Endothelial cell of umbilical vein (primary cell): ENCODE measurements around the gene DPYD. TPM values are rescaled to one million over a fixed set of nuclear protein-coding genes. Genes with fewer than 3 reads are reported as not detected.

Experiments used
- BruUV-seq: library from RNA; stranded (reverse); fragments of 400-500 nt; replicated peaks from 2 replicates; lab custom pipeline; 2021; lab: Mats Ljungman, UMichigan
- CTCF ChIA-PET: fragments of 300-600, 350-600 bp; sonication (Branson Sonifier 250); formaldehyde crosslinking; loops from one replicate; lab custom pipeline; 2021; ENCODE audit warnings: antibody characterized with exemption, inconsistent platforms; lab: Charles Lee
- POLR2A ChIA-PET: fragments of 300-600, 350-600 bp; sonication (Branson Sonifier 250); formaldehyde crosslinking; loops from one replicate; lab custom pipeline; 2021; ENCODE audit warnings: antibody characterized with exemption, inconsistent platforms; lab: Charles Lee
- DNase-seq: peaks from one replicate; pipeline ENCODE4 v3.0.0-alpha.2; 2011; ENCODE audit warnings: low read depth, low spot score
- FAIRE-seq: peaks from 2 replicates; lab custom pipeline; 2011; peaks lifted over from hg19 to GRCh38; lab: Jason Lieb, UNC
- H2AFZ ChIP-seq: 2 replicates; pipeline ENCODE4 v1.6.0; 2012; ENCODE audit warnings: low read depth, low read length, control low read depth, inconsistent platforms
- H3K27ac ChIP-seq: 2 replicates; pipeline ENCODE4 v1.5.1; 2011; ENCODE audit warnings: low read depth, mild to moderate bottlenecking, control low read depth, low read length, moderate library complexity; ENCODE audit not compliant: insufficient read depth
- H3K27me3 ChIP-seq, 2 experiments: 2 replicates each; pipeline versions ENCODE4 v1.6.0 to v1.6.1; 2011; ENCODE audit warnings: low read length in 2 of 2, mixed read lengths in 1 of 2; ENCODE audit not compliant: control insufficient read depth in 2 of 2, insufficient read depth in 2 of 2
- H3K36me3 ChIP-seq, 2 experiments: 2 replicates in 1 of 2; 3 replicates in 1 of 2; pipeline ENCODE4 v1.5.1; 2011; ENCODE audit warnings: low read length in 2 of 2, mild to moderate bottlenecking in 1 of 2, moderate library complexity in 1 of 2; ENCODE audit not compliant: control insufficient read depth in 2 of 2, insufficient read depth in 2 of 2; ENCODE audit errors: extremely low read depth in 1 of 2
- H3K4me1 ChIP-seq: 3 replicates; pipeline ENCODE4 v1.5.1; 2011; ENCODE audit warnings: mild to moderate bottlenecking, low read length; ENCODE audit not compliant: control insufficient read depth, insufficient read depth; ENCODE audit errors: extremely low read depth
- H3K4me2 ChIP-seq: 2 replicates; pipeline ENCODE4 v1.6.1; 2011; ENCODE audit warnings: low read length, control low read depth, mixed read lengths; ENCODE audit not compliant: insufficient read depth
- H3K4me3 ChIP-seq, 3 experiments: fragments of 200-600 bp in 1 of 3; sonication (generic), shearing (Covaris generic) in 1 of 3; replicated peaks in 1 of 3; 2 replicates each; pipeline ENCODE4 v1.5.1; 2011 to 2016; ENCODE audit warnings: control low read depth in 3 of 3, low read length in 3 of 3, mild to moderate bottlenecking in 2 of 3, inconsistent platforms in 1 of 3, low read depth in 1 of 3, moderate library complexity in 1 of 3; ENCODE audit not compliant: insufficient read depth in 1 of 3
- H3K79me2 ChIP-seq: 2 replicates; pipeline ENCODE4 v1.6.0; 2012; ENCODE audit warnings: low read length, inconsistent platforms; ENCODE audit not compliant: control insufficient read depth, insufficient read depth
- H3K9ac ChIP-seq: replicated peaks from 2 replicates; pipeline ENCODE3; 2011; ENCODE audit warnings: low read length, control low read depth; ENCODE audit not compliant: insufficient read depth; ENCODE audit errors: extremely low read depth
- H3K9me1 ChIP-seq: replicated peaks from 3 replicates; pipeline ENCODE4 v1.6.0; 2011; ENCODE audit warnings: mild to moderate bottlenecking, low read length; ENCODE audit not compliant: control insufficient read depth, insufficient read depth; ENCODE audit errors: extremely low read depth
- H3K9me3 ChIP-seq: replicated peaks from 2 replicates; pipeline ENCODE4 v1.5.1; 2012; ENCODE audit warnings: low read length, inconsistent platforms; ENCODE audit not compliant: control insufficient read depth, insufficient read depth
- H4K20me1 ChIP-seq: replicated peaks from 2 replicates; pipeline ENCODE3; 2011; ENCODE audit warnings: mild to moderate bottlenecking, low read length; ENCODE audit not compliant: control insufficient read depth, insufficient read depth; ENCODE audit errors: extremely low read depth
- CTCF ChIP-seq, 2 donors: IDR thresholded peaks; 1 replicate in 1 of 2; 2 replicates in 1 of 2; pipeline ENCODE4 v1.5.1; 2011; ENCODE audit warnings: low read length in 2 of 2, mild to moderate bottlenecking in 2 of 2, moderate library complexity in 2 of 2, control low read depth in 1 of 2, inconsistent platforms in 1 of 2, low read depth in 1 of 2; ENCODE audit not compliant: insufficient read depth in 1 of 2; ENCODE audit errors: extremely low read depth in 1 of 2
- EZH2 ChIP-seq: IDR thresholded peaks from 2 replicates; pipeline ENCODE4 v1.6.1; 2012; ENCODE audit warnings: borderline replicate concordance, low read depth, mild to moderate bottlenecking, moderate library complexity, low read length, inconsistent platforms; ENCODE audit not compliant: severe bottlenecking
- FOS ChIP-seq: IDR thresholded peaks from 2 replicates; pipeline ENCODE4 v1.6.1; 2011; ENCODE audit warnings: mild to moderate bottlenecking, low read length, moderate library complexity, borderline replicate concordance; ENCODE audit not compliant: insufficient read depth
- GATA2 ChIP-seq: IDR thresholded peaks from 2 replicates; pipeline ENCODE4 v1.7.0; 2011; ENCODE audit warnings: low read depth, mild to moderate bottlenecking, moderate library complexity, mixed read lengths, low read length; ENCODE audit not compliant: insufficient read length, insufficient read depth
- JUN ChIP-seq: IDR thresholded peaks from 2 replicates; pipeline ENCODE4 v1.6.1; 2011; ENCODE audit warnings: borderline replicate concordance, low read depth; ENCODE audit not compliant: insufficient read length, insufficient read depth
- MAX ChIP-seq: IDR thresholded peaks from 2 replicates; pipeline ENCODE4 v1.6.1; 2011; ENCODE audit not compliant: insufficient read depth, insufficient read length
- MYC ChIP-seq: IDR thresholded peaks from one replicate; pipeline ENCODE4 v1.6.1; 2011; ENCODE audit warnings: mild to moderate bottlenecking, low read depth, low read length
- POLR2A ChIP-seq: IDR thresholded peaks from 2 replicates; pipeline ENCODE4 v1.6.1; 2012; ENCODE audit warnings: low read depth, mild to moderate bottlenecking, control low read depth, low read length
- POLR2AphosphoS5 ChIP-seq: IDR thresholded peaks from 2 replicates; pipeline ENCODE4 v1.6.1; 2012; ENCODE audit warnings: low read depth, mild to moderate bottlenecking, control low read depth, low read length, moderate library complexity; ENCODE audit not compliant: insufficient read depth
- dilution Hi-C: fragments of 300-500 bp; cut with MboI; formaldehyde crosslinking; loops from one replicate; pipeline ENCODE4 v1.15.0; 2019; ENCODE audit warnings: low sequenced_read_pairs; ENCODE audit not compliant: extremely low pct_ligation_motif_present
- intact Hi-C: fragments of 100-400 bp; cut with micrococcal nuclease; formaldehyde crosslinking; loops from one replicate; pipeline ENCODE4 v1.10.0; 2022
- polyA plus RNA-seq, 4 experiments: library from polyadenylated mRNA; depleted of rRNA in 3 of 4; stranded (reverse) in 3 of 4; unstranded in 1 of 4; fragments of >200 nt; gene quantifications; 2 replicates each; pipeline versions ENCODE4 v1.2.1 to v1.2.3, GENCODE V29; 2011 to 2012; ENCODE audit warnings: missing spikeins in 1 of 4
- total RNA-seq: library from RNA; stranded (reverse); gene quantifications from 2 replicates; pipeline ENCODE4 v1.2.3, GENCODE V29; 2021

The DPYD gene
- total and polyA plus RNA-seq, 2 donors (not counting 3 experiments of a cell fraction or from before 2014, with no cell fraction given), result 4.6 to 15.1 TPM

- ChIA-PET CTCF (interaction anchor here (1.6 to 3.3 kb wide), 3 partner anchors 10 to 44 kb away, joined by 5 to 9 read pairs (median 9); no protein-coding TSS in a partner anchor), POLR2A (no interaction called here)
- peaks cover 33% of the 10 kb centered on the region for H3K4me1 ChIP-seq
- dilution Hi-C loops, result no loop called here
- DNase-seq (peak; percentile 75), FAIRE-seq (no peak)
- H3K36me3 ChIP-seq, result no peaks in the 10 kb centered on the region
- no peaks in the 10 kb centered on the region for H3K79me2 ChIP-seq
- peak overlapping the region; percentile 46 for H2AFZ ChIP-seq
- no peak overlapping the region for H3K4me3 ChIP-seq
- no peaks in the 10 kb centered on the region for H3K27me3 ChIP-seq
- no peaks in the 10 kb centered on the region for H4K20me1 ChIP-seq
- H3K9me3 ChIP-seq, result no peaks in the 10 kb centered on the region
- BruUV-seq, result no TSS peak
- peaks cover 2% of the 10 kb centered on the region for H3K9me1 ChIP-seq
- peak overlapping the region; percentile 86 for H3K4me2 ChIP-seq
- H3K9ac ChIP-seq, result peak overlapping the region; percentile 46
- H3K27ac ChIP-seq, result peak overlapping the region; percentile 70
- intact Hi-C loops, result loop anchor here (10.0 kb wide), 1 partner anchor 1401 kb away; no protein-coding TSS in a partner anchor
- TF ChIP-seq GATA2 (no peak), EZH2 (no peak), POLR2A (no peak), FOS (no peak), MYC (no peak), MAX (no peak), CTCF (IDR thresholded peaks at IDR 0.05; ENCODE audit: extremely low read depth in 1 of 2, insufficient read depth in 1 of 2, low read depth in 1 of 2, low read length in 2 of 2) (no peak), JUN (no peak), POLR2AphosphoS5 (no peak)
These were observed 827.1 kb downstream of the DPYD start for GRCh38 chr1:97093741-97094140.
